Right lobe of liver (tissue), 6 donors: ENCODE results near the gene MX2. TPM values are rescaled to one million over a fixed set of nuclear protein-coding genes. Genes with fewer than 3 reads are reported as not detected.

Experiments
- ATAC-seq, 4 donors: fragments of 200-7000 bp; cut with Tn5 transposase; one replicate each; pipeline ENCODE4 v1.9.1; 2020; ENCODE audit warnings: mild to moderate bottlenecking in 4 of 4, moderate library complexity in 4 of 4
- DNase-seq, 3 donors: peaks; one replicate each; pipeline ENCODE4 v3.0.0-alpha.2; 2020
- H3K27ac ChIP-seq, 3 donors: fragments of 200-600 bp; one replicate each; pipeline ENCODE4 v1.8.0; 2022
- H3K27me3 ChIP-seq, 2 donors: fragments of 200-600 bp; one replicate each; pipeline ENCODE4 v1.8.0; 2022
- H3K36me3 ChIP-seq, 4 donors: fragments of 200-600 bp; sonication (generic) in 1 of 4; one replicate each; pipeline versions ENCODE4 v1.5.1 to v1.8.0; 2017 to 2022; ENCODE audit warnings: control low read depth in 1 of 4
- H3K4me1 ChIP-seq, 4 donors: fragments of 200-600 bp; sonication (generic) in 1 of 4; one replicate each; pipeline versions ENCODE4 v1.5.1 to v1.8.0; 2017 to 2022; ENCODE audit warnings: control low read depth in 1 of 4
- H3K4me3 ChIP-seq, 3 donors: fragments of 200-600 bp; one replicate each; pipeline ENCODE4 v1.8.0; 2022
- H3K9me3 ChIP-seq, 4 donors: fragments of 200-600 bp; sonication (generic) in 1 of 4; one replicate each; pipeline versions ENCODE4 v1.5.1 to v1.8.0; 2017 to 2022; ENCODE audit warnings: control low read depth in 1 of 4
- POLR2A ChIP-seq: fragments of 450-650 bp; IDR thresholded peaks from one replicate; pipeline ENCODE4 v1.6.1; 2017; ENCODE audit warnings: antibody characterized with exemption, mild to moderate bottlenecking
- WGBS: methylation state at CpG from one replicate; pipeline ENCODE4 v1.1.6; 2018; ENCODE audit warnings: low coverage, low lambda C conversion rate; ENCODE audit not compliant: insufficient coverage; ENCODE audit errors: missing lambda C conversion rate; 5-methylcytosine and 5-hydroxymethylcytosine counted together
- intact Hi-C, 2 donors: fragments of 100-400 bp; cut with DNase I; formaldehyde crosslinking; loops; one replicate each; pipeline versions ENCODE4 v1.11.2 to v1.14.1; 2022
- total RNA-seq, 6 experiments: library from RNA; depleted of rRNA in 2 of 6; stranded (reverse); fragments of >200 nt in 2 of 6; fragmentation: NEBNext Ultra II Directional in 3 of 6; extraction: Animal tissue kit (Norgen Biotek cat#: 25700) in 3 of 6; gene quantifications; one replicate each; pipeline versions ENCODE4 v1.1.0 to v1.2.4, GENCODE V29; 2016 to 2023
- TF ChIP-seq, protein P1 (sequence below), 4 donors: fragments of 200-600 bp in 3 of 4; fragments of 450-650 bp in 1 of 4; IDR thresholded peaks; one replicate each; pipeline versions ENCODE4 v1.5.1 to v1.8.0; 2016 to 2022; ENCODE audit warnings: antibody characterized with exemption in 4 of 4, mild to moderate bottlenecking in 2 of 4
- donor health status: DM: no; HTN: yes; CAD: no.
- donor health status: DM: no; HTN: no; CAD: no.
- donor health status: DM: no; HTN: no; CAD: no.
- donor health status: DM: no; HTN: yes; CAD: no.
- donor health status: DM: no; HTN: yes; CAD: no.

Gene MX2
- total RNA-seq, 6 experiments from 2014 or later, result 0.49 to 1.9 (median 1.5) TPM

DNA sequence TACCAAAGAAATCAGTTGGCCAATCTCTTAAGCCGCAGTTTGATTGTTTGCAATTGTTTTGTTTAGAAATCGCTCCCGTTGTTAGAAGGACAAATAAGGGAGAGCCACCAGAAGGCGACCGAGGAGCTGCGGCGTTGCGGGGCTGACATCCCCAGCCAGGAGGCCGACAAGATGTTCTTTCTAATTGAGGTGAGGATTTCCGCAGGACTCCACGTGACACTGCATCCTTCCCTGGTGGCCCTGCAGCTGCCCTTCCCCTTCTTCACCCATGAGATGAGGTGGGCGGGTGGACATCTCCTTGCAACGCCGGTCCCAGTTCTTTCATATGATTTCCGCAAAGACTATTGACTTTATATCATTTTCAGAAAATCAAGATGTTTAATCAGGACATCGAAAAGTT, 37.0 kb downstream of the MX2 start:
- no peaks in the 10 kb centered on the region for H3K9me3 ChIP-seq
- no peaks in the 10 kb centered on the region for H3K27me3 ChIP-seq
- intact Hi-C loops, result no loop called here
- no peak for TF ChIP-seq POLR2A
- TF ChIP-seq, protein P1, sequence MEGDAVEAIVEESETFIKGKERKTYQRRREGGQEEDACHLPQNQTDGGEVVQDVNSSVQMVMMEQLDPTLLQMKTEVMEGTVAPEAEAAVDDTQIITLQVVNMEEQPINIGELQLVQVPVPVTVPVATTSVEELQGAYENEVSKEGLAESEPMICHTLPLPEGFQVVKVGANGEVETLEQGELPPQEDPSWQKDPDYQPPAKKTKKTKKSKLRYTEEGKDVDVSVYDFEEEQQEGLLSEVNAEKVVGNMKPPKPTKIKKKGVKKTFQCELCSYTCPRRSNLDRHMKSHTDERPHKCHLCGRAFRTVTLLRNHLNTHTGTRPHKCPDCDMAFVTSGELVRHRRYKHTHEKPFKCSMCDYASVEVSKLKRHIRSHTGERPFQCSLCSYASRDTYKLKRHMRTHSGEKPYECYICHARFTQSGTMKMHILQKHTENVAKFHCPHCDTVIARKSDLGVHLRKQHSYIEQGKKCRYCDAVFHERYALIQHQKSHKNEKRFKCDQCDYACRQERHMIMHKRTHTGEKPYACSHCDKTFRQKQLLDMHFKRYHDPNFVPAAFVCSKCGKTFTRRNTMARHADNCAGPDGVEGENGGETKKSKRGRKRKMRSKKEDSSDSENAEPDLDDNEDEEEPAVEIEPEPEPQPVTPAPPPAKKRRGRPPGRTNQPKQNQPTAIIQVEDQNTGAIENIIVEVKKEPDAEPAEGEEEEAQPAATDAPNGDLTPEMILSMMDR (IDR thresholded peaks at IDR 0.05), result no peak
- peak in 1 of 3 donors; percentile 18 for DNase-seq
- 81% methylated on average over 13 of the region's 16 CpGs for WGBS
- H3K4me1 ChIP-seq, result no peaks in the 10 kb centered on the region
- H3K4me3 ChIP-seq, result no peak overlapping the region
- no peak for ATAC-seq
- no peak overlapping the region for H3K27ac ChIP-seq
- no peaks in the 10 kb centered on the region for H3K36me3 ChIP-seq

DNA sequence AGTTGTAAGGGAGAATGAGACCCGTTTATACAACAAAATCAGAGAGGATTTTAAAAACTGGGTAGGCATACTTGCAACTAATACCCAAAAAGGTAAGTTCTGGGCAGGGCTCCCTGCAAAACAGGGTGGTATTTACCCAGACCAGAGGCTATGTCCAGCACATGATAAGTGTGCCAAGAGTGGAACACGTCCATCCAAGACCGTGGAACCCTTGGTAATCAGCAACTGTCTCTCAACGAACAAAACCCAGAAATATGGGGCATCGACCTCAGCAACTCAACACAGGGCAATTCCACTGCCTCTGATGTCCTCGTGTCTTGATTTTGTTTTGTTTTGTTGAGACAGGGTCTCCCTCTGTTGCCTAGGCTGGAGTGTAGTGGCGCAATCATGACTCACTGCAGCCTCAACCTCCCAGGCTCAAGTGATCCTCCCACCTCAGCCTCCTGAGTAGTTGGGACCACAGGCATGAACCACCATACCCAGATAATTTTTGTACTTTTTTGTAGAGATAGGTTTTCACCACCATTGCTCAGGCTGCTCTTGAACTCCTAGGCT, 37.5 kb downstream of the MX2 start:
- Histone ChIP-seq H3K27me3 (no peaks in the 10 kb centered on the region), H3K4me1 (no peaks in the 10 kb centered on the region), H3K27ac (no peak overlapping the region), H3K9me3 (no peaks in the 10 kb centered on the region), H3K36me3 (no peaks in the 10 kb centered on the region), H3K4me3 (no peak overlapping the region)
- intact Hi-C loops, result no loop called here
- ATAC-seq, result no peak
- no peak for TF ChIP-seq POLR2A
- TF ChIP-seq, protein P1 (IDR thresholded peaks at IDR 0.05), result no peak
- WGBS, result 59% methylated on average over 3 of the region's 7 CpGs
- DNase-seq, result peak in 1 of 3 donors; percentile 12

DNA sequence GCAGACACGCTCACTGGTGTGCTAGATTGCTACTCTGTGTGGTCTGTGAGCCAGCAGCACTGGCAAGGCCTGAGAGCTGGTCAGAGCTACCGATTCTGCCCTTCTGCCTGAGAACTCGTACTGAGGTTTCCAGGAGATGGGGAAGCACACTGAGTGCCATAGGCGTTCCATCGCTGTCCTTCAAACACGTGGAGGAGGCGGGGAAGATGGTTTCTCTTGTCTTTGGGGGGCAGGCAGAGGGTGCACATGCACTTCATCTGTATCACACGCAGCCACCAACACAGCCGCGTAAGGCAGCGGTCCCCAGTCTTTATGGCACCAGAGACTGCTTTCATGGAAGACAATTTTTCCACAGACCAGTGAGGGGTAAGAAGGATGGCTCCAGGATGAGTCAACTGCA, 40.4 kb downstream of the MX2 start:
- H3K36me3 ChIP-seq, result no peaks in the 10 kb centered on the region
- 92% methylated on average over 2 of the region's 11 CpGs for WGBS
- TF ChIP-seq, protein P1 (IDR thresholded peaks at IDR 0.05), result no peak
- no peak for TF ChIP-seq POLR2A
- H3K27me3 ChIP-seq, result no peaks in the 10 kb centered on the region
- no peak for ATAC-seq
- H3K4me3 ChIP-seq, result no peak overlapping the region
- H3K4me1 ChIP-seq, result no peaks in the 10 kb centered on the region
- no peaks in the 10 kb centered on the region for H3K9me3 ChIP-seq
- H3K27ac ChIP-seq, result no peak overlapping the region
- peak in 1 of 3 donors; percentile 18 for DNase-seq
- intact Hi-C loops, result no loop called here

DNA sequence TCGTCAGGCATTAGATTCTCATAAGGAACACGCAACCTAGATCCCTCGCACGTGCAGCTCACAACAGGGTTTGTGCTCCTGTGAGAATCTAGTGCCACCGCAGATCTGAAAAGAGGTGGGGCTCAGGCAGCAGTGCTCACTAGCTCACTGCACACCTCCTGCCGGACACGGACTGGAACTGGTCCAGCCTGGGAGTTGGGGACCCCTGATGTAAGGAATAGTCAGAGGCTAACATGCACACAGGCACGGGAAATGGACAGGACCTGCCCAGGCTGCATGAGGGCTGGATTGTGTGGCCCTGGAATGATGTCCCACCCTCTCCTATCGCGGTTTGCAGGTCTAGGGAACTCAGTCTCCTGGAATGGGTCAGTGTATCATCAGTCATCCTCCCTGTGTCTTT, 41.0 kb downstream of the MX2 start:
- ATAC-seq, result no peak
- H3K4me3 ChIP-seq, result no peak overlapping the region
- no peaks in the 10 kb centered on the region for H3K9me3 ChIP-seq
- TF ChIP-seq, protein P1 (IDR thresholded peaks at IDR 0.05), result no peak
- no peak for TF ChIP-seq POLR2A
- no peaks in the 10 kb centered on the region for H3K4me1 ChIP-seq
- intact Hi-C loops, result no loop called here
- H3K27ac ChIP-seq, result no peak overlapping the region
- H3K36me3 ChIP-seq, result no peaks in the 10 kb centered on the region
- WGBS, result 74% methylated on average over 4 of the region's 10 CpGs
- no peaks in the 10 kb centered on the region for H3K27me3 ChIP-seq
- peak in 1 of 3 donors; percentile 30 for DNase-seq

DNA sequence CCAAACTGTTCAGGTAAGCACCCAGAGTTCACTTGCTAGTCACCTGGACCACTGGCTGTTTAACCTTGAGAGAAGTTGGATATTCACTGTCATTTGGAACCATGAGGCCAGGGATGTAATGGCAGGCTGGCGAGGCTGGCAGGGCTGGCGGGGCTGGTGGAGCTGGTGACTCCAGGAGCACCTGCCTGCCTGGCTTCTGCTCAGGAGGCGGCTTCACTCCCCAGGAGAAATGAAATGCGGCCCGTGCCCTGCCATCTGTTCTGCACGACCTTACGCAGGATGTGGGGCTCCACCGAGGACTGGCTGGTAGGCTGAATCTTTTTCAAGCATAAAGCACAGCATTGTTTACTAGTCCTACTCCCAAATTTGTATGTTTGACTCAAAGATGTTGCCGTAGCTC, 41.5 kb downstream of the MX2 start:
- H3K27ac ChIP-seq, result no peak overlapping the region
- no peak overlapping the region for H3K4me3 ChIP-seq
- DNase-seq (peak in 1 of 3 donors; percentile 33), ATAC-seq (no peak)
- 56% methylated on average over 1 of the region's 9 CpGs for WGBS
- H3K4me1 ChIP-seq, result no peaks in the 10 kb centered on the region
- H3K9me3 ChIP-seq, result no peaks in the 10 kb centered on the region
- H3K27me3 ChIP-seq, result no peaks in the 10 kb centered on the region
- intact Hi-C loops, result no loop called here
- no peaks in the 10 kb centered on the region for H3K36me3 ChIP-seq
- TF ChIP-seq, protein P1 (IDR thresholded peaks at IDR 0.05), result no peak
- TF ChIP-seq POLR2A, result no peak
